ENCODE measurements around the gene TMEM82. TPM values are rescaled to one million over a fixed set of nuclear protein-coding genes. Genes with fewer than 3 reads are reported as not detected.

TMEM82 gene
- total and polyA plus RNA-seq, 2 of the 13 experiments (the other 11 are each of a cell fraction or from before 2014, with no cell fraction given) = 0.24 to 0.97 TPM

GRCh38 chr1:15701784-15702183 is 40.5 kb upstream of the TMEM82 start (continued):
- no peak for TF ChIP-seq MTERF4 (CRISPR knock-in tag; IDR thresholded peaks at IDR 0.05)

GRCh38 chr1:15702722-15703550 is 39.4 kb upstream of the TMEM82 start:
- Histone ChIP-seq H3K9me3 (ENCODE audit: low read length) (no peaks in the 10 kb centered on the region), H3K4me1 (ENCODE audit: insufficient read depth, low read length) (no peaks in the 10 kb centered on the region), H3K27me3 (ENCODE audit: control insufficient read depth in 1 of 2, insufficient read depth in 2 of 2, low read length in 2 of 2) (no peaks in the 10 kb centered on the region), H2AFZ (ENCODE audit: low read length) (no peak overlapping the region), H3K27ac (ENCODE audit: extremely low read length, insufficient read depth, low read length) (no peak overlapping the region), H3K36me3 (replicated peaks in 1 of 2; ENCODE audit: control insufficient read depth in 1 of 2, insufficient read depth in 2 of 2, low read length in 2 of 2) (peaks cover 4 to 15% of the 10 kb centered on the region in 2 experiments; a peak in 3 of 5 replicates), H3K79me2 (ENCODE audit: insufficient read depth, low read length) (peaks cover 3% of the 10 kb centered on the region), H3K4me3 (replicated peaks in 1 of 3; ENCODE audit: insufficient read depth in 1 of 3, low read depth in 2 of 3, low read length in 3 of 3) (no peak overlapping the region), H3K9ac (ENCODE audit: insufficient read depth, low read depth, low read length) (no peak overlapping the region), H4K20me1 (ENCODE audit: insufficient read depth, low read length) (no peaks in the 10 kb centered on the region), H3K4me2 (ENCODE audit: low read depth, low read length) (no peak overlapping the region)
- in situ Hi-C loops (cut with HindIII; ENCODE audit: extremely low pct_ligation_motif_present, low pct_unique_long_range_greater_than_20kb) = no loop called here
- intact Hi-C loops (cut with micrococcal nuclease; ENCODE audit: unreplicated experiment) = no loop called here
- 87% methylated on average over 18 of the region's 19 CpGs for WGBS (ENCODE audit: low lambda C conversion rate)
- FAIRE-seq (no peak), DNase-seq (ENCODE audit: low spot score) (no peak), ATAC-seq (peak; percentile 84)
- CTCF ChIA-PET (ENCODE audit: low intra/inter-chr PET ratio, low total read pairs) = no interaction called here
- TF ChIP-seq STAG1 (CRISPR knock-in tag; IDR thresholded peaks at IDR 0.05) = peak; percentile 54
- no peak for TF ChIP-seq MAX (IDR thresholded peaks at IDR 0.05)
- peak; percentile 74 for TF ChIP-seq ZNF121 (CRISPR knock-in tag; IDR thresholded peaks at IDR 0.05)
- peak; percentile 46 for TF ChIP-seq CTCF (CRISPR knock-in tag; IDR thresholded peaks at IDR 0.05)
- no peak for TF ChIP-seq DMTF1 (CRISPR knock-in tag; IDR thresholded peaks at IDR 0.05)
- no peak for TF ChIP-seq ZNF660 (CRISPR knock-in tag; IDR thresholded peaks at IDR 0.05; ENCODE audit: borderline replicate concordance, low read depth)
- POLR2A ChIA-PET = no interaction called here
- no TSS peak for BruUV-seq (replicated peaks)
